ENCODE results near the gene CNTNAP5. TPM values are rescaled to one million over a fixed set of nuclear protein-coding genes. Genes with fewer than 3 reads are reported as not detected.

CNTNAP5 gene
- total RNA-seq, 1 donor from 2014 or later, result not detected

- no peak for TF ChIP-seq CTCF (IDR thresholded peaks at IDR 0.05)
- no peaks in the 10 kb centered on the region for H3K36me3 ChIP-seq
- intact Hi-C loops (cut with DNase I), result no loop called here
- no peaks in the 10 kb centered on the region for H3K4me1 ChIP-seq
- no peak overlapping the region for H3K4me3 ChIP-seq
- no peak overlapping the region for H3K27ac ChIP-seq
- no peak for ATAC-seq
- no peak for DNase-seq
- no peaks in the 10 kb centered on the region for H3K27me3 ChIP-seq (ENCODE audit: low read depth)
- no peaks in the 10 kb centered on the region for H3K9me3 ChIP-seq
Observed at GRCh38 chr2:124867247-124867646, 842.2 kb downstream of the CNTNAP5 start.

GRCh38 chr2:124874219-124874618 lies 849.1 kb downstream of the CNTNAP5 start:
- no peak for ATAC-seq
- Histone ChIP-seq H3K4me3 (no peak overlapping the region), H3K4me1 (no peaks in the 10 kb centered on the region), H3K36me3 (no peaks in the 10 kb centered on the region), H3K27ac (no peak overlapping the region), H3K27me3 (ENCODE audit: low read depth) (no peaks in the 10 kb centered on the region), H3K9me3 (no peaks in the 10 kb centered on the region)
- DNase-seq, result no peak
- intact Hi-C loops (cut with DNase I), result no loop called here
- no peak for TF ChIP-seq CTCF (IDR thresholded peaks at IDR 0.05)

GRCh38 chr2:124874676-124875075 lies 849.6 kb downstream of the CNTNAP5 start:
- ATAC-seq (no peak), DNase-seq (no peak)
- Histone ChIP-seq H3K36me3 (no peaks in the 10 kb centered on the region), H3K4me3 (no peak overlapping the region), H3K9me3 (no peaks in the 10 kb centered on the region), H3K27me3 (ENCODE audit: low read depth) (no peaks in the 10 kb centered on the region), H3K27ac (no peak overlapping the region), H3K4me1 (no peaks in the 10 kb centered on the region)
- no peak for TF ChIP-seq CTCF (IDR thresholded peaks at IDR 0.05)
- intact Hi-C loops (cut with DNase I), result no loop called here

- no peak overlapping the region for H3K27ac ChIP-seq
- H3K36me3 ChIP-seq, result no peaks in the 10 kb centered on the region
- H3K4me3 ChIP-seq, result no peak overlapping the region
- H3K9me3 ChIP-seq, result no peaks in the 10 kb centered on the region
- H3K4me1 ChIP-seq, result no peaks in the 10 kb centered on the region
- ATAC-seq (no peak), DNase-seq (no peak)
- no peaks in the 10 kb centered on the region for H3K27me3 ChIP-seq (ENCODE audit: low read depth)
- no peak for TF ChIP-seq CTCF (IDR thresholded peaks at IDR 0.05)
- intact Hi-C loops (cut with DNase I), result no loop called here
Observed at GRCh38 chr2:124875627-124876244, 850.6 kb downstream of the CNTNAP5 start.

- Histone ChIP-seq H3K27ac (no peak overlapping the region), H3K9me3 (no peaks in the 10 kb centered on the region), H3K27me3 (ENCODE audit: low read depth) (no peaks in the 10 kb centered on the region), H3K4me1 (no peaks in the 10 kb centered on the region), H3K4me3 (no peak overlapping the region), H3K36me3 (no peaks in the 10 kb centered on the region)
- TF ChIP-seq CTCF (IDR thresholded peaks at IDR 0.05), result no peak
- intact Hi-C loops (cut with DNase I), result no loop called here
- DNase-seq (no peak), ATAC-seq (no peak)
Observed at GRCh38 chr2:124877141-124877577, 852.1 kb downstream of the CNTNAP5 start.
